ENCODE data around the gene MRPL51. TPM values are rescaled to one million over a fixed set of nuclear protein-coding genes. Genes with fewer than 3 reads are reported as not detected.
A peak's percentile ranks its signal among the peaks of the same experiment; 100 is the strongest.

The MRPL51 gene
- total RNA-seq (2014; rRNA removed; shearing (Covaris generic)): 152 and 164 TPM in 2 replicates
- total RNA-seq (2022): 280 and 338 TPM in 2 replicates
- percentile 97 among the genes with signal in this experiment for Bru-seq, nascent RNA
- BruChase-seq, experiment 1, labeled RNA remaining after a 6-hour chase: percentile 98 among the genes with signal in this experiment
- BruChase-seq, experiment 2, labeled RNA remaining after a 2-hour chase: percentile 95 among the genes with signal in this experiment
- long read RNA-seq, transcript MRPL51-205 (3 exons, 814 nt): minor isoform, 45 of 239 reads
- long read RNA-seq, transcript MRPL51-201 (3 exons, 1,234 nt): major isoform, 135 of 239 reads
- long read RNA-seq, transcript MRPL51-202 (3 exons, 601 nt): minor isoform, 7 of 239 reads
- long read RNA-seq, partial matches to known transcripts: 2 of 239 reads
- long read RNA-seq, other reads (novel, unspliced or antisense): 48 of 239 reads

DNA sequence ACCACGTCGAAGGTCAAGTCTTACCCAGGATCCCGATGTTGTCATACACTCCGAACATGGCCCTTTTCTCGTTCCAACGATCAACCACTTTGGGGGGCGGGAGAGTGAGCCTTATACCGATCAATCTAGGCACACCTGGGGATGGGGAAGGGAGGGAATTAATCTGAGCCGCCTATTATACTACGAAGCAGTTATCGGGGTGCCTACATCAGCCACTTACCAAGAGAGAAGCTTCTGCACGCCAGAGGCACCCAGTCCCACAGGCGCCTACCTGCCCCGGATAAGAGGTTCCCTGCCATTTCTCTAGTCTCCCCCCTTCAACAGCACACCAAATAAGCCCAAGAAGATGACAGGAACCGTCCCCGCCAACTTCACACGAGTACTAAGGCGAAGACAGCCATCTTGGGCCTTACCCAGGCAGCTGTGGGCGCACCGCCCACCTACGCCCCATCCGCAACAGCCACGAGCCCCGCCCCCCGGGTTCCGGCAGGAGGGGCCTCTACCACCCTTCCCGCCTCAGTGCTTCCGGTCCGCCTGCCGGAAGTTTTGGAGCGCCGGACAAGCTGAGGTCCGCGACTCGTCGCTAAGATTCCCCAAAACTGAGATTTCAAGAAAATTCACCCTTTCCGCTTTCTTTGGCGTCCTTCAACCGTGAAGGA, at the start of gene MRPL51:
Gene MRPL51, minus strand, starts transcription at position 425 of the 659 bp plus-strand sequence. Its CDS starts 126 bp downstream, at position 299.
- Histone ChIP-seq H3K4me1 (ENCODE audit: insufficient read depth, low read length, poor library complexity, severe bottlenecking) (peaks cover 37% of the 10 kb centered on the region), H3K27ac (ENCODE audit: low read depth, low read length, poor library complexity, severe bottlenecking) (peak within 1 kb of the TSS; percentile 96), H3K36me3 (ENCODE audit: insufficient read depth, low read length) (peaks cover 55% of the 10 kb centered on the region), H3K4me2 (ENCODE audit: low read length) (peak within 1 kb of the TSS; percentile 98), H3K9me3 (ENCODE audit: low read length) (no peaks in the 10 kb centered on the region), H3K9me2 (ENCODE audit: insufficient read depth, low read length) (no peaks in the 10 kb centered on the region), H4K20me1 (ENCODE audit: insufficient read depth, low read length) (no peaks in the 10 kb centered on the region), H2AFZ (ENCODE audit: low read length) (peak within 1 kb of the TSS; percentile 49; the same call in 1 of the 2 replicates), H3K79me2 (ENCODE audit: insufficient read depth, low read depth, low read length) (peaks cover 49% of the 10 kb centered on the region), H3K4me3 (ENCODE audit: low read depth, low read length, poor library complexity, severe bottlenecking) (peak within 1 kb of the TSS; percentile 91)
- CTCF ChIA-PET (ENCODE audit: unreplicated experiment): interaction anchor here (0.6 to 0.9 kb wide), 2 partner anchors 22 to 45 kb away, joined by 3 read pairs; partner anchors contain the start of gene VAMP1
- TF ChIP-seq, protein P1, sequence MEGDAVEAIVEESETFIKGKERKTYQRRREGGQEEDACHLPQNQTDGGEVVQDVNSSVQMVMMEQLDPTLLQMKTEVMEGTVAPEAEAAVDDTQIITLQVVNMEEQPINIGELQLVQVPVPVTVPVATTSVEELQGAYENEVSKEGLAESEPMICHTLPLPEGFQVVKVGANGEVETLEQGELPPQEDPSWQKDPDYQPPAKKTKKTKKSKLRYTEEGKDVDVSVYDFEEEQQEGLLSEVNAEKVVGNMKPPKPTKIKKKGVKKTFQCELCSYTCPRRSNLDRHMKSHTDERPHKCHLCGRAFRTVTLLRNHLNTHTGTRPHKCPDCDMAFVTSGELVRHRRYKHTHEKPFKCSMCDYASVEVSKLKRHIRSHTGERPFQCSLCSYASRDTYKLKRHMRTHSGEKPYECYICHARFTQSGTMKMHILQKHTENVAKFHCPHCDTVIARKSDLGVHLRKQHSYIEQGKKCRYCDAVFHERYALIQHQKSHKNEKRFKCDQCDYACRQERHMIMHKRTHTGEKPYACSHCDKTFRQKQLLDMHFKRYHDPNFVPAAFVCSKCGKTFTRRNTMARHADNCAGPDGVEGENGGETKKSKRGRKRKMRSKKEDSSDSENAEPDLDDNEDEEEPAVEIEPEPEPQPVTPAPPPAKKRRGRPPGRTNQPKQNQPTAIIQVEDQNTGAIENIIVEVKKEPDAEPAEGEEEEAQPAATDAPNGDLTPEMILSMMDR (conservative IDR thresholded peaks at IDR 0.05; ENCODE audit: low read length): no peak
- no peak for TF ChIP-seq EZH2phosphoT487 (IDR thresholded peaks at IDR 0.05; ENCODE audit: borderline replicate concordance, low read depth, low read length)
- TSS peak; percentile 98 for BruUV-seq (replicated peaks)
- POLR2A ChIA-PET: interaction anchor here (0.6 to 3.4 kb wide), 7 partner anchors 22 to 64 kb away, joined by 3 to 24 read pairs (median 4); partner anchors contain the start of genes TAPBPL and VAMP1
- DNase-seq (ENCODE audit: low spot score): peak; percentile 97
- intact Hi-C loops (cut with micrococcal nuclease; ENCODE audit: unreplicated experiment): loop anchor here (1.0 to 5.0 kb wide), 3 partner anchors 23 to 204 kb away; partner anchors contain the start of gene VAMP1

DNA sequence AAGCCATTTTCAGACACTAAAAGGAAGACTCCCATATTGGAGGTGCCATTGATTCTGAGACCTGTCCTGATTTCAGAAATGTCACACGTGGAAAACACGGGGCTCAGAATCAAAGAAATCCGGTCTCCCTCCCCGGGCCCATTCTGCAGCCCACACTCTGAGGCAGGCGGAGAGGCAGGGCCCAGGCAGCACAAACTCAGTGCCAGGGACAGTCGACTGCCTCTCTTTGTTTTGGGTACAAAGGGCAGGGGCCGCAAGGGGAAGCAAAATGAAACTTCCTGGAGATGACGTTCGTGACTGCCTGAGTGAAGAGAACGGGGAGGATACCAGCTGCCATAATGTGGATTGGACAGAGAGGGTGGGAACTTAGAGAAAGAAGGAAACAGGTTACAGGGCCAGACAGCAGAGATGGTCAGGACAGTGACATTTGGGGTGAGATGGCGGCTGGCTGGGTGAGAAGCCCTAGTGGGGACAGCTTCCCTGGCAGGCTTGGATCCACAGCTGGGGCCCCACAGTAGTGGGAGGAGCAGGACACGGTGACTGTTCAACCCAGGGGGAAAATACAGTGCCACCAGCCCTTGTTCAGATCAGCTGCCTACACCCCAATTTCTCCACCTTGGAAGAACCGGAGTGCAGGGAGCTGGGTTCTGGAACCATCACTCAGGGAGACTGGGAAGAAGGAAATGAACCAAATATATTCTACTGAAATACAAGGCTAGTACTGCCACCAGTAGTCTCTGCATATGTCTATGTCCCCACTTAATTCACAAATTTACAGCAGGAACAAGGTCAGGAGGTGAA, 49.3 kb upstream of the MRPL51 start:
- no peak for TF ChIP-seq EZH2phosphoT487 (IDR thresholded peaks at IDR 0.05; ENCODE audit: borderline replicate concordance, low read depth, low read length)
- TF ChIP-seq, protein P1 (conservative IDR thresholded peaks at IDR 0.05; ENCODE audit: low read length): no peak
- Histone ChIP-seq H3K27ac (ENCODE audit: low read depth, low read length, poor library complexity, severe bottlenecking) (no peak overlapping the region), H3K9me3 (ENCODE audit: low read length) (no peaks in the 10 kb centered on the region), H4K20me1 (ENCODE audit: insufficient read depth, low read length) (no peaks in the 10 kb centered on the region), H3K79me2 (ENCODE audit: insufficient read depth, low read depth, low read length) (no peaks in the 10 kb centered on the region), H3K4me3 (ENCODE audit: low read depth, low read length, poor library complexity, severe bottlenecking) (no peak overlapping the region), H3K9me2 (ENCODE audit: insufficient read depth, low read length) (no peaks in the 10 kb centered on the region), H2AFZ (ENCODE audit: low read length) (no peak overlapping the region), H3K4me1 (ENCODE audit: insufficient read depth, low read length, poor library complexity, severe bottlenecking) (peaks cover 40% of the 10 kb centered on the region), H3K4me2 (ENCODE audit: low read length) (no peak overlapping the region), H3K36me3 (ENCODE audit: insufficient read depth, low read length) (peaks cover 75% of the 10 kb centered on the region)
- intact Hi-C loops (cut with micrococcal nuclease; ENCODE audit: unreplicated experiment): no loop called here
- ChIA-PET CTCF (ENCODE audit: unreplicated experiment) (no interaction called here), POLR2A (no interaction called here)
- no TSS peak for BruUV-seq (replicated peaks)
- no peak for DNase-seq (ENCODE audit: low spot score)

All from OCI-LY7 (cell line).